Mammary epithelial cell (primary cell): ENCODE measurements around the gene HS3ST5.

Experiments used
- CTCF ChIP-seq, 2 donors: IDR thresholded peaks in 1 of 2; conservative IDR thresholded peaks in 1 of 2; 2 replicates each; pipeline ENCODE4 v1.5.1; 2011 to 2012; ENCODE audit warnings: inconsistent platforms in 2 of 2, low read length in 2 of 2, mild to moderate bottlenecking in 2 of 2, control low read depth in 1 of 2, low read depth in 1 of 2; ENCODE audit not compliant: insufficient read depth in 1 of 2; ENCODE audit errors: extremely low read depth in 1 of 2
- EZH2 ChIP-seq: IDR thresholded peaks from 2 replicates; pipeline ENCODE4 v1.6.1; 2012; ENCODE audit warnings: low read length, inconsistent platforms, borderline replicate concordance

- TF ChIP-seq CTCF (conservative IDR thresholded peaks at IDR 0.05 in 1 of 2, IDR thresholded peaks at IDR 0.05 in 1 of 2; ENCODE audit: extremely low read depth in 1 of 2, insufficient read depth in 1 of 2, low read depth in 1 of 2, low read length in 2 of 2) (no peak), EZH2 (no peak)
Measured at GRCh38 chr6:114297135-114297534, 45.7 kb downstream of the HS3ST5 start.
